ENCODE measurements around the gene PBX3.

PBX3 gene

DNA sequence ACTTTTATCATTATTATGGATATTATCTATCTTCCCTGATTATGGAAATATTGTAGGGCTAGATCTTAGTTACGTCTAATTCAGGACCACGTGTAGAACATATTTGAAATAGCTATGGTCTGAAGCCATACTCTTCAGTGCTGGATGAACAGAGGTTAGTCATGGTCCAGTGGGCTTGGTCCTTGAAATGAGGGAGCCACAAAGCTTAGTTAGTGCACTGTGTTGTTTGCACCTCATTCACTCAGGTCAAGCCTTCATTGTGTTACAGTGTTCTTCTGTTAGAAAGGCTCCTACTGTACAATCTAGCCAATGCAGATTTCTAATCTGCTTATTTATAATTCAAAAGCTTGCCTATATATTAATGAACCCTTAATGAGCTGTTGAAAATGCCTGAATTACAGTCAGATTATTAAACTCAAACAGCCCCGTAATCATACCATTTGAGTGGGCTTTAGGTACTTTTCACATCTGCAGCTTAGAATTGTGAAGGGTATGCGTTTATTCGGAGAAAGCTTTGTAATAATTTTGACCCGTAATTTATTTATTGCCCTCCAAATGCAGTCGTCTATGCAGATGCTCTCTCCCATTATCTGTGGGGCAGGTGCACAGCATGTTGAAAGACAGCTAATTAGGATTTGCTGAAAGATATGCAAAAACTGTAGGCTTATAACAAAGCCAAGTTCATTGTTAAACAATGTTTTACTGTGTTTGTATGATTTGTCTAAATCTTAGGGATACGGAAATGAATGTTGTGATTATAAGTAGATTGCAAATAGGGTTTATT, 164.9 kb downstream of the PBX3 start:
- no peak for DNase-seq

DNA sequence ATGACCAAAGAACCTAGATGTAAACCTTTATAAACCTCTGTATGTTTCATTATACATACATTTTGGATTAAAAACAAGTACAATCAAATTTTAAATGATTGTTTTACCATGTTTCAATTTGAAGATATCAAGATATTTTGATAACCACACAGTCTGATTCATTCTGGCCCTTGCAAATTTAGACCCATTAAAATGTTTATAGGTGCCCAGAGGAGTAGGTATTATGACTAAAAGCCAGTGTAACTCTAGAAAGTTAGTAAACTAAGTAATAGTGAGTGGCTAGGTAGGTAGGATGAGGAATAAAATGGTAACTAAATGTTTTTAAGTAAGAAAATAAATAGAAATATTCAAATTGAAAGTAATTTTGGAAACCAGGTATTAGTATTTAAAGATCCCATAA, 165.5 kb downstream of the PBX3 start:
- no peak for DNase-seq

DNA sequence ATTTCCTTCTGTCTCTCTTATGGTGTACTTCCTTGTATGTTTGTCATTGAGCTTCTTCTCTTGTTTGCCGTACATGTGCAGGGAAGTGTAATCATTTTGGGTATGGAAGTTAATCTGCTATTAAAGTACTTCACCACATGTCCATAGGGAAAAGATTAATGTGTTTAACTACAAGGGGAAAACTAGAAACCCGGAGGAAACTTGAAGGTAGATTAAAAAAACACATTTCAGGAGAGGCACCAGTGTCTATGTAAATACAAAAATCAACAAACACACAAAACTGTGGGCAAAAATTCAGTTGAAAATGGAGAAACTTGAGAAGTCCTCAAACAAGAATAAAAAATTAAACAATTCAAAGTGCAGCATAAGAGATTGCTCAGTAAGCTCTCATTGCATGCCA, 166.4 kb downstream of the PBX3 start:
- no peak for DNase-seq

DNA sequence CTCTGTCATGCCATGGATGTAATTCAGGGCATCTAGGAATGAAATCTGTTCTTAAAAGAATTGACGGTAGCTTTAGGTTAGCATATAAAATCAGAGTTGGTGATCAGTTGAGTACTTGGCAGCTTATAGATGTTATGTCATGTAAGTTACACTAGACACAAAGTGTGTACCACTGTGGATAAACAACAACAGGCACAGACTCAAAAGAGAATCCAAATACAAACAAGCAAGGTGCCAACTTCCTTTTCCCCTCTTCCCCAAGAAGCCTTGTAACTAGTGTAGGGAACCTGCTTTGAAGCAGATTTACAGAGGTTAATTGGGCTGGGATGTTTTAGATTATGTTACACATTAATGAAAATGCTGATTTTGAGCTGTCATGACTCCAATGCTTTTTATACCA, 167.2 kb downstream of the PBX3 start:
- no peak for DNase-seq

DNA sequence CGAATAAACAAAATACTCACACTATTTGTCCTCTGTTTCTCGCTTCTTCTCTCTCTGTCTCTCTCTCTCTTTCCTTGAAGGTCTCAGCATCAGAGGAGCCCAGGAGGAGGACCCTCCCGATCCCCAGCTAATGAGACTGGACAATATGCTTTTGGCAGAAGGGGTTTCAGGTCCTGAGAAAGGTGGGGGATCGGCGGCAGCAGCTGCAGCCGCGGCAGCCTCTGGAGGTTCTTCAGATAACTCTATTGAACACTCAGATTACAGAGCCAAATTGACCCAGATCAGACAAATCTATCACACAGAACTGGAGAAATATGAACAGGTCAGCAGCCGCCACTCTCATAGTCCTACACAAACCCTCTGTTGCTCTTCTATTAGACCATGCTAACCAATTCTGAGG, 168.4 kb downstream of the PBX3 start:
- no peak for DNase-seq

DNA sequence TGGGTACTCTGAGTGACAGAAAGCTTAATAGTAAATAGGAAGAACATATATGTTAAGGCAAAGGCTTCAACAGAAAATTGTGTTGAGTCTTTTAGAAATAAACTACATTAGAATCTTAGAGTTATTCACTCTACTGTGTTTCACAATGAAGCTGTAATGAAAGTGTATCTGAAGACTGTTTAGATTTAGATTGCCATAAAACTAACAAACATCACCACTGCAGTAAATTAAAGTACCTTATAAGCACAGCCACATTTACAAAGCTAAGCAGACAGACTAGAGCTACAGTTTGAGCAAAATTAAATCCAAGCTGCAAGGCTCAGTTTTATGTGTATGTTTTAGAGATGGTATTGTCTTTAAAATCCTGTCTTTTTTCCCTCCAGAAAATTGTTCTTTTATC, 172.4 kb downstream of the PBX3 start:
- DNase-seq, result no peak

DNA sequence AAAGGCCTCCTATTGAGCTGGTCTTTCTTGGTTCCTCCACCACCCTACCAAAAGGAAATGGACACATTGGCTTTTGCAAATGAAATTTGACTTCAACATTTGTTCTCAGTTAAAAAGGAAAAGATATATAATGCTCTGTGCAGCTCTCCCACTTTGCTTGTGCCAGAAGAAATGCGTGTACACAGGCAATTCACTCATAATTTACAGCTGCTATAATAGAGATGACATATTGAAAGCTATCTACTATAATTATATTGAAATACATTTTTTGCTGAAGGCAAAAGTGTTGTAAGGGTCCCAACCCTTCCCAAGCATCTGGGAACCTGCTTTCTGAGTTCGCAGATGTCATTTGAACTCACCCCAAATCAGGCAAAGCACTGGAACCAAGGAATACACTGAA, 173.2 kb downstream of the PBX3 start:
- DNase-seq, result no peak

DNA sequence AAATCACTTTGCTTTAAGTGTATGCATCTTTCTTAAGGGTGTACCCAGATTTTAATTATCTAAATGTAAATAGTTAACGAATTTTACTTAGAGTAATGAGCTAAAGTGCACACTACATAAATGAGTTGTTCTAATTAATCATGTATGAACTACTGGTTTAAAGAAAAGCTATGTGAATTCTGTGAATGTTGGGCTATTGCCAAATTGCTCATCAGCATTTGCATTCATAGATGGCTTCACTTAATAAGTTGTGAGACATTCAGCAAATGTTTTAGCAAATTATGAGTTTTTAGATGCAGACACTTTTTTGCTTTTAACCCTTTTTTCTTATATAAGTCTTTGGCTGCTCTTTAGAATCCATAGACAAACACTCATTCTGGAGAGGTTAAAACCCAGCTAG, 175.7 kb downstream of the PBX3 start:
- no peak for DNase-seq

DNA sequence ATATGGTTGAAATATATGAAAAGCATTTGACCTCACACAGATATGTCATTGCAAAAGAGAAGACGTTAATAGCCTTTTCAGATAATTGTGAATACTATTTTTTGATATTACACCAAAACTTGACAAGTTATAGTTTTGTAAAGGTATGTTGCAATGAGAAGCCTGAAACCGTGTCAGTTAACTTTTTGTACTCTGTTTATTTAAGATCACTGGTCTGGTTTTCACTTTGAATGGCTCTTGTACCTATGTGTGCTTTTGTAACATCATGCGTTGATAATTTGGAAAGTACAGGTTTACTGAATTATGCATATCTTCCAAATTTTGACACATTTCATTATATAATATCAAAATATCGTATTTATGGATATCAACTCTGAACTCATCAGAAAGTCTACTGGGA, 177.2 kb downstream of the PBX3 start:
- DNase-seq, result no peak

DNA sequence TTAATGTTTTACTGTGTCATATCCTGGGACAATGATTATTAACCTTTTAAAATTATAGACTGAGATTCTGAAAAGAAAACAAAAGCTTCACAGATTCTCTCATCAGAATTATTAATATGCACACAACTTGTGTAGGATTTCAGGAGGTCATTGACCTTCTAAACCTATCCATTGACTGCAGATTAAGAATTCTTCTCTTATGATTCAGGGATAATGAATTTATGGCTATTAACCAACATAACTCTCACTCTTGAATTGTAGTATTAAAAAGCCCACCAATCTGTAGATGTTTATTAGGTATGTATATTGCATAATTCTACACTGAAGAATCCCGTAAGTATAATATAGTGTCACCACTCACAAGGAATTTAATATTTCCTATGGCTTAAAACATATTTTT, 179.8 kb downstream of the PBX3 start:
- no peak for DNase-seq

DNA sequence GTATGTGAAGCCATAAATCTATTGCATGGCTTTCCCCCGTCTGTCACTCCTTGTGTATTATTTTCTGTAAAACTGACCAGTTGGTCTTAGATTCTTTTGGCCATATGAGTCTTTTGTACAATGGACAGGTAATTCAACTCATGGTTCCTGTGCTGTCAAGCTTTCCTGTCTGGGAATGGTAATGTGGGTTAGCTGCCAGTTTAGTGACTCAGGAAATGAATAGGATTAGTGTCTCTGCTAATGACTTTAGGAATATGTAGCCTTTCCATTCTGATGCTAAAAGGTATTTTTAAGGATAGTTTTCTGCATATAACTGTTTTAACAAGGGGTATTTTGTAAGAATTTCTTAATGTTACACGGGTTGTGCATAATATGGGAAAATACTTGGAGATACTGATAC, 182.7 kb downstream of the PBX3 start:
- no peak for DNase-seq

DNA sequence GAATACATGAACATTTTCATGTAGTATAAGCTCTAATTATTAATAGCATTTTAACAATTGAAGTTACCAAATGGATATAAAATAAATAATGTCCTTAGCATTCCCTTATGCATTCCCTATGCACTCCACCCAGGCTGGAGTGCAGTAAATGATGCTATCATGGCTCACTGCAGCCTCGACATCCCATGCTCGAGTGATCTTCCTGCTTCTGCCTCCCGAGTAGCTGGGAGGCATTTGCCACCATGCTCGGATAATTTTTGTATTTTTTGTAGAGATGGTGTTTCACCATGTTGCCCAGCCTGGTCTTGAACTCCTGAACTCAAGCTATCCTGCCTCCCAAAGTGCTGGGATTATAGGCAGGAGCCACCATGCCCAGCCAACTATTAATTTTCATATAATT, 184.0 kb downstream of the PBX3 start:
- DNase-seq, result no peak

DNA sequence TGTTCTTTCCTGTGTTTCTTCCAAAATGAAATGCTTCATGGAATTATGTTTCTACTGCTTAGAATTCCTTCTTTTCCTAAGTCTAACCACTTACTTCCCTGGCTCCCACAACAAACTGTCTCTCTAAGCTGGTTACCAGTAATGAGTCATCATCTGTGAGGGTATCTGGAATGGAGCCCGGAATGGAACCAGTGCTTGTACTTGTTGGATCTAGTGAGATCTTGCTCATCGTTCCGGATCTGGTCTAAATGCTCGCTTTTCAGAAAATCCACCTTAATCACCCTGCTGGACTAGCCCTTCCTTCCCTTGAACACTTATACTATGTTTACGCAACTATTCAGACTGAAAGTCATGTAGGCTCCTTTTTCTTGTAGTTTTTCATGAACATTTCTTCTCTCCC, 184.8 kb downstream of the PBX3 start:
- DNase-seq, result no peak

DNA sequence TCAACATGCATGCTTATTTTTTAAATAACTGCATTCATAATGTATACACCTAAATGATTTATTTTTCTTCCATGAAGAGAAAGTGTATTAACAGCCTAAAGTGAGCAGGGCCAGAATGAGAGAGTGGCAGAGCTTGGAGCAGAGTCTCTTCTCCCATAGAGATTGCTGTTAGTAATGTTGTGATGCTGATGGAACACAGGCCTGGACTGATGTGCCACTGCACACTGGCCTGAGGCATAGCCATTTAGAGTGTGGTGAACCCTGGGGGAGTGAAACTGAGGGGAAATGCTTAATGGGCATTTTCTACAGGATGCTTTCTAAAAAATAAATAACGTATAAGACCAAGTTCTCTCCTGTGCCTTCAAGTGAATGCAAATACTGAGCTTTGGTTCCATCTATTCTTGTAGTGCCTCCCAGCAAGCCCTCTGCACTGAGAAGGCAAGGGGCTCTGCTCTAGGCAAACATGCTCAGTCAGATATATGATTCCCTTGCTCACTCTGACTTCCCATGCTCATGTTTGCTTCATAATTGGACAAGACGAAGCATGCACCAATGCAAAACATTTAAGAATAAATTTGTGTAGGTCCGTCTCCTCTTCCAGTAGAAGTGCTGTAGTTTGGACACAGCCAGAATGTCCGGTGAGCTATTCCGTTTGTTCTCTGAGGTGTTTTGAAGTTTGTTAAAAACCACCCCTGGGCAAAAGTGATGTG, 185.7 kb downstream of the PBX3 start:
- no peak for DNase-seq

DNA sequence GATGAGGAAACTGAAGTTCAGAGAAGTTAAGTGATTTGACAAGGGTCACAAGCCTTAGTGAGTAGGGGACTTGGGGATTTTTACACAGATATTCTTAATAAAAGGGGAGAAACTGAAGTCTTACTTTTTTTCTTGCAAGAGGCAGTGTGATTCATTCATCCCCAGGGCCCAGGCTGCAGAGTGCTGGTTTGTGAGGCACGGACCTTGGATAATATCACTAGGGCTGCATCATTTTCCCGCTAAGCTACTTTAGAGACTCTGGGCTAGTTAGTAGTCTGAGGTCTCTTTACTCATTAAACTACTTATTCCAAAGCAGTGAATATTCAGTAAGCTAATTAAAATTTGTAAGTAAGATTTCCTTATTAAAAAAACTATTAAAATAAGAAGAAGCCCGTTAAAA, 195.0 kb downstream of the PBX3 start:
- no peak for DNase-seq

DNA sequence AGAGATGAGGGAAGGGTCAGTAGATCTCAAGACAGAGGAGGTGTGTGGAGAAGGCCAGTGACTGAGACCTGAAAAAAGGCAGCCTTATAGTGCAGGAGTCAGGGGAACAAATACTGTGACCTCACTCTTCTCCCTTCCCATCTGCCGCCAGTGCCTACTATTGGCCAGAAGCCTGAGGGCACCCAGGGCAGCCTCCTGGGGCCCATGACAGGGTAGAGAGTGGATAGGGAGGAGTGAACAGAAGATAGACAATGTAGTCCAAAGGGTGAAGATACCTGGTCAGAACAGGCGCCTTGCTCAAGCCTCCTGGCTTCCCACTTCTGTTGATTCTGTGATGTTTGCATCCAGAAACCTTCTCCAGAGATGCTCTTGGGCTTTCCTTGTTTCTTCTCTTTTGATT, 196.7 kb downstream of the PBX3 start:
- DNase-seq, result no peak

DNA sequence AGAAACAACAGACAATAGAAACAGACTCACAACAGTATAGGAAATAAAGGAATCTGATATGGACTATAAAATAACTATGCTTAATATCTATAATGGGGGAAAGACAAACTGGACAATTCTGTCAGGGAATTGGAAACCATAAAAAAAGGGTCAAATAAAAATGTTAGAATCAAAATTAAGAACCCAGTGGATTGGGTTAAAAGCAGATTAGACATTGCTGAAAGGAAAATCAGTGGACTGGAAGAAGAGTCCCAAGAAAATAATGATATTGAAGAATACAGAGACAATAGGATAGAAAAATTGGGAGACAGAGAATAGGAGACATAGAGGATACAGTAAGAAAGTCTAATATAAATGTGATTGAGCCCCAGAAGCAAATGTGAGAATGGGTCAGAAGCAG, 199.2 kb downstream of the PBX3 start:
- no peak for DNase-seq

DNA sequence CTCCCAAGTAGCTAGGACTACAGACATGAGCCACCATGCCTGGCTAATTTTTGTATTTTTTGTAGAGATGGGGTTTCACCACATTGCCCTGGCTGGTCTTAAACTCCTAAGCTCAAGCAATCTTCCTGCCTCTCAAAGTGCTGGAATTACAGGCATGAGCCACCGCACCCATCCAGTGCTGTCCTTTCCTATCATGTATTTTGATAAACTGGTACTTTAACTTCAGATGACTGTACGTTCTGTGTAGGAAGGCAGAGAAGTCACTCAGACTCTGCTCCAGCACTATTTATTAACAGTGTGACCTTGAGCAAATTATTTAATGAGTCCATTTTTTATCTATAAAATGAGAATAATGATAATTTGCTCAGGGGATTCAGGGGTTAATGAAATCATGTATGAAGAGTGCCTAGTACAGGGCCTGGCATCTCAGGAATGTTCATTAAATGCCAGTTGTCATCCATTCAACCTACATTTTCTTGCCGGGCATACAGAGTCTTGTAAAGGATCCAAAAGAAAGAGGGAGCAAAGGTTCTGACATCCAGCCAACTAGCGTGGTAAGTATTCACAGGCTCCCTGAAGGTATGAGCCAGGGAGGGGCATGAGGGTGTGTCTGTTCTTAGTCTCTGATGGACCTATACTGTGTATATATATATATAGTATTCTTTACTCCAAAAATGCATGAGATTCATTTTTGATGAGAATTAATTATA, 201.9 kb downstream of the PBX3 start:
- DNase-seq, result no peak

DNA sequence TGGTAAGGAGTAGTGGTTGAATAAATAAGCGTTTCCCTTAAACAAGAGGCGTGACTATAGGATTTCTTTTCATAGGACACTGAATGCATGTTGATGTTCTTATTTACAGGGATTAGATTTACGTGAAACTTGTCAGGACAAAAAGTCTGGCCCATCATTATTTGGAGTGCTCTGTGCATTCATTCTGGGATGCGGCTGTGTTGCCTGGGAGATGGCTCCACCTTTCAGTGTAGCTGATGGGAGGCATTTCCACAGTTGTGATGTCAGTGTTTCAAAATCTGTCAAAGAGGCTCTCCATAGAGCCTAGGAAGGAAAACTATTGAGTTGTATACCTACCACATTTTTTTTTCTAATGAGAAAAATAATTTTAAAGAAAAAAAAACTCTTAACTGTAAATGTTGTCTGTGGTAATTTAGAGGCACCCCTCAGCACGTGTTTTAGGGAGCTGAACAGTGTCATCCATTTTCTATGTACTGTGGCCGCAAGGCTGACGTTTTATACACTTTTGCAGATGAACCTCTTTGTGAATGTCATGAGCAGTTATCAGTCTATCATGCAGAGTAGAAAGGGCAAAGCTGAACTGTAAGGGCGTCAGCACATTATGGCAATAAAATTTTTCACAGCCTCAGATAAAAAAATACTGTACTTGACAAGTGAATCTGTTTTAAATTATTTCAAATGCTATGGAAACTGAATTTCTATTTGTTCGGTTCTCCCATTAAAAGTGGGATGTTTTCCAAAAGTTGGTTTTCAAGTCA, 202.7 kb downstream of the PBX3 start:
- DNase-seq, result no peak

DNA sequence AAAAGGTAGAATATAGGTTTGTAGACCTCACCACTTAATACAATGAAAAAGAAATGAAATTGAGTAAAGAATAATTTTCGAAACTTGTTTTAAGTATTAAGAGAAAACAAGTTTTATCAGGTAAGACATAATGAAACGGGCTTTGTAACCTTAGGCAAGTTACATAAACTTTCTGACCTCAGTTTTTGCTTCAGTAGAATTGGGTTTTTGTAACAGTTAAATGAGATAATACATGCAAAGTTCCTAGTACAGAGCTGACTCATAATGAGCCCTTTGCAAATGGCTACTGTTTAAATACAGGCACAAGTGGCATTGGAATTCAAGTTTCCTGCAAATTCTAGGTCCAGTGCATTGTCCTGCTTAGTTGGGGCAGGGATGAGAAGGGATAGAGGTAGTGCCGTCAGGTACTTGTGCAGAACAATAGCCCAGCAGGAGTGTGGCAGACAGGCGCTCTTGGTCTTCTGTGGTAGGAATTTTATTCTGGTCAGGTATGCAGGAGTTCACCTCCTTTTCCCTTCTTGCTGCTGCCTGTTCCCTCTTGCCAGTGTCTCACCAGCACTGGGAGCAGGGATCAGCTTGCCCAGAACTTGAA, 203.8 kb downstream of the PBX3 start:
- no peak for DNase-seq

DNA sequence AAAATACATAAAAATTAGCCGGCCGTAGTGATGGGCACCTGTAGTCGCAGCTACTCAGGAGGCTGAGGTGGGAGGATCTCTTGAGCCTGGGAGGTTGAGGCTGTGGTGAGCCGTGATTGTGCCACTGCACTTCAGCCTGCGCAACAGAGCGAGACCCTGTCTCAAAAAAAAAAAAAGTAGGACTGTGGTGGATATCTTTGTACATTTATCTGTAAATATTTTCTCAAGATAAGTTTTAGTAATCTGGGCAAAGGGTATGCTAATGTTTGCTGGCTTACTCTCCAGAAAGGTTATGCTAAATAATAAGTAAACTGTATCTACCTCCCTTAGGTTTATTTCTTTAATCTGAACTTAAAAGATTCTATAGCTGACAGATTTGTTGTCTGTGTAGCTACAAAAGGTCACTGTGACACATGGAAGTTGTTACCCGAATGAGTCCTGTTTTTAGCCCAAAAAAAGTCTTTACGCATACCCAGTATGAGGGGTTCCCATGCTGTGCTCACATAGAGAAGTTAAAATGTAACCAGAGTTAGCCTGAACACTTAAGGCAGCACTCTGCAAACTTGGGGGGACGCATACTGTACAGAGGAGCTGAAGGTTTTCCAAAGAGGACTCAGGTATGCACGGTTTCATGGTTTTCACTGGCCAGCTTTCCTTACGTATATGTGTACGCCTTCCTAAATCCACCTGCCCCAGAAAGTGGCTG, 206.3 kb downstream of the PBX3 start:
- no peak for DNase-seq

DNA sequence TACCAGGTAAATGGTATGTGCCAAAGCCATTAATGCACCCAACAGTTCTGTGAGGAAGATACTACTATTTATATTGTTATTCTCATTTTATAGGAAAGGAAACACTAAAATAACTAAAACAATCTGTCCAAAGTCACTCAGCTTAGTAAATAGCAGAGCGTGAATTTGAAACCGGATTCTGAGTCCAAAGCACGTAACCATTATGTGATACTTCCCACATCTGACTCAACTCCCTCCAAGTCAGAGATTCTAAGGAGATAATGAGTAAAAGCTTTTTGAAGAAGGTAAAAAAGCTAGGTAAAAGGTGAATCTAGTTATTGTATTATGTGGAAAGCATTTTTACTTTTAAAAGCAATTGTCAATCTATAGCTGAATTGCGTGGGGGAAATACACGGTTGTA, 208.9 kb downstream of the PBX3 start:
- no peak for DNase-seq

All from NCI-H2107 (cell line).